DOHH2 (cell line): Measurements from ENCODE around the gene PRND.
A peak's percentile ranks its signal among the peaks of the same experiment; 100 is the strongest.
"Not testable (repeated sequence)": the region's sequence is repeated elsewhere in the genome, so short reads cannot be mapped to it uniquely, and the experiment has no call there.

Experiments used
- CTCF ChIP-seq: fragments of 200-600 bp; sonication (generic); IDR thresholded peaks from one replicate; pipeline ENCODE4 v1.5.1; 2014; ENCODE audit warnings: antibody characterized with exemption, mild to moderate bottlenecking, low read depth, low read length; ENCODE audit not compliant: poor library complexity, severe bottlenecking
- EZH2phosphoT487 ChIP-seq: fragments of 200-600 bp; sonication (generic); IDR thresholded peaks from 2 replicates; pipeline ENCODE4 v1.6.1; 2017; ENCODE audit warnings: borderline replicate concordance, mild to moderate bottlenecking, antibody characterized with exemption, low read length, moderate library complexity, mixed read lengths

GRCh38 chr20:4759100-4759884 is 37.6 kb downstream of the PRND start:
- TF ChIP-seq CTCF = peak; percentile 80
- TF ChIP-seq EZH2phosphoT487 = not testable (repeated sequence)
